GM19328 (cell line): ENCODE data around the gene CD84.
"Not testable (repeated sequence)": the region's sequence is repeated elsewhere in the genome, so short reads cannot be mapped to it uniquely, and the experiment has no call there.

Source experiments
- ATAC-seq: cut with Tn5 transposase; IDR thresholded peaks from one replicate; pipeline ENCODE4 v1.9.1; 2021; ENCODE audit warnings: mild to moderate bottlenecking, moderate library complexity; ENCODE audit not compliant: unreplicated experiment

The CD84 gene, protein sequence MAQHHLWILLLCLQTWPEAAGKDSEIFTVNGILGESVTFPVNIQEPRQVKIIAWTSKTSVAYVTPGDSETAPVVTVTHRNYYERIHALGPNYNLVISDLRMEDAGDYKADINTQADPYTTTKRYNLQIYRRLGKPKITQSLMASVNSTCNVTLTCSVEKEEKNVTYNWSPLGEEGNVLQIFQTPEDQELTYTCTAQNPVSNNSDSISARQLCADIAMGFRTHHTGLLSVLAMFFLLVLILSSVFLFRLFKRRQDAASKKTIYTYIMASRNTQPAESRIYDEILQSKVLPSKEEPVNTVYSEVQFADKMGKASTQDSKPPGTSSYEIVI

DNA sequence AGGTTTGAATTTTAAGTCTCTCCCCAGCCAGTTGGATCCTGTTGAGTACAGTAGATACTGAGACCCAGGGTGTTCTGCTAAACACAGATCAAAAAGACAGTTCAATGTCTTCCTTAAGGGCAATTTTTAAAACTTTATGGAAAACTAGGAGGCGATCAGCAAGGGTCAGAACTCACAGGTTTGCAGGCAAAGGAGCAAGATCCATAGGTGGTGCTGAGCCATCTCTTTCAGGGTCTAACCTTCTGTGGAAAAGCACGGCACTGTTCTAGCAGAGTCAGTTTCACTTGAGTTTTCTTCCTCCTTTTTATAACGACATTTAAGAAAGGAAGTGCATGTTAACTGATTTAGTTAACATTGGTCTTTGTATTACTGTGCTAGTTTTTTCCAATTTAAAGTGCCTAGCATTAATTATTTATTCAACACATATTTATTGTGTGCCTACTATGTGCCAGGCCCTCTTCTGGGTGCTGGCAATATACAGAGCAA, at the start of gene CD84:
Gene CD84 (minus strand): TSS at position 281 of the 486 bp plus-strand sequence. CDS start 59 bp downstream, at position 222.
- no peak for ATAC-seq

DNA sequence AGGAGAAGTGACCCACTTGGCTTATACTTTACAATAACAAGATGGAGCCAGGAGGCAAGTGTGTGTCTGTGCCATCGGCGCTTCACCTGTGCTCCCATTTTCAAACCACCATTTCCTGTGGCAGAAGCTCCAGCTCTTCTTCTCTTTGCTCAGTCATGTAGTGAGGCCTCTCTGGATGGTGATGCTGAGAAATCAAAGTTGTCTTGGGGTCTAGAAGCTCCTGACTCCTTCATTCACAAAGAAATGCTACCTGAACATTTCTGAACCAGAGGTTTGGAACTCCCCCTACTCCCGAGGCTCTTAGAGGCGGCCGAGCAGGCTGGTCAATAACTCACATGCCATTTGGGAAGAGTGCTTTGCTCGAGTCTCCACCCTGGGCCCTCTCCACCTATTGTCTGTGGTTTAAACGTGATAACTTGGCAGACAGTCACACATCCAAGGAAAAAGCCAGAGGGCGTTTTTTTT, 49.5 kb upstream of the CD84 start:
- no peak for ATAC-seq

DNA sequence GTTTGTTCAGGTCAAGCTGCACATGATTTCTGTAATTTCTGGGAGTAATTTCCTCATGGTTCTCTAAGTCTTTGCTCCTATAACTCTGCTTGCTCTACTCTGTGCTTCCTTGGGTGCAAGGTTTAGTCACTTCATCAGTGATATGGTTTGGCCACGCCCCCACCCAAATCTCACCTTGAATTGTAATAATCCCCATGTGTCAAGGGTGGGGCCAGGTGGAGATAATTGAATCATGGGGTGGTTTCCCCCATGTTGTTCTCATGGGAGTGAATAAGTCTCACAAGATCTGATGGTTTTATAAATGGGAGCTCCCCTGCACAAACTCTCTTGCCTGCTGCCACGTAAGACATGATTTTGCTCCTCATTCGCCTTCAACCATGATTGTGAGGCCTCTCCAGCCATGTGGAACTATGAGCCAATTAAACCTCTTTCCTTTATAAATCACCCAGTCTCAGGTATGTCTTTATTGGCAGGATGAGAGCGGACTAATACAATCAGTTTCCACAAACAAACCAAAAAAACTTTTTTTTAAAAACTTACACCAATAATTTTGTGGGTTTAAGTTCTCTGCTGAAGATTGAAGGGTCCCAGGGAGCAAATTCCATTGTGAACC, 48.5 kb upstream of the CD84 start:
- ATAC-seq = not testable (repeated sequence)

- peak; percentile 35 for ATAC-seq
These were observed 47.4 kb upstream of the CD84 start for GRCh38 chr1:160626509-160627342.

DNA sequence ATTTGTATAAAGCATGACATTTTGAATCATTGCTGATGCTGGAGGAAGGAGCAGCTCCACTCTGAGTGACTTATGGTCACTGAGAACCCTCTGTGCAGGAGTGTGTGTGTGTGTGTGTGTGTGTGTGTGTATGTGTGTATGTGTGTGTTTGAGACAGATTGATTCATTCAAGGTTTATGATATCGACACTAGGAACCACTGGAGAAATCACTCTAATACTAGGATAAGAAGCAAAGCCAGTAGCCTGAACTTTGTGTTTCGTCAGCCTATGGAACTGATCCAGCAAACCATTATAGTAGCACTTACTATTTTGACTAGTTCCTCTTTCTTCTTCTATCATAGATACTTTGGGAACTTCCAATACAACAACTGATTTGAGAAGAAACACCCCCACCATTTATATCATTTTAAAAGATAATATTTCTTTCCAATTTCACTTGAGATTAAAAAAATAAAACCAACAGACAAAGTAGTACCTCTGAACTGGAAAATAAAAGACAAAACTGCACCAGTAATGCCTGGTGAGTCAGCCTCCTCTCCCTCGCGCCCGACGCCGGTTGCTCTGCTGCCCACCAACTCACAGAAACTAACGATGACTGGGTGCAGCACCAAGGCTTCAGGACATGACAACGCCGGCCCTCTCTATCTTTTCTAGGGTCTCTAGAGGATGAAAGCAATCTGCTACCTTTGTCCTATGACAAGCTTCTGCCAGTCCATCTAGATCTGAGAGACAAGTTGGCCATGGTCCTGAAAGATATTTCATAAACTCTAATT, 46.6 kb upstream of the CD84 start:
- ATAC-seq = no peak

DNA sequence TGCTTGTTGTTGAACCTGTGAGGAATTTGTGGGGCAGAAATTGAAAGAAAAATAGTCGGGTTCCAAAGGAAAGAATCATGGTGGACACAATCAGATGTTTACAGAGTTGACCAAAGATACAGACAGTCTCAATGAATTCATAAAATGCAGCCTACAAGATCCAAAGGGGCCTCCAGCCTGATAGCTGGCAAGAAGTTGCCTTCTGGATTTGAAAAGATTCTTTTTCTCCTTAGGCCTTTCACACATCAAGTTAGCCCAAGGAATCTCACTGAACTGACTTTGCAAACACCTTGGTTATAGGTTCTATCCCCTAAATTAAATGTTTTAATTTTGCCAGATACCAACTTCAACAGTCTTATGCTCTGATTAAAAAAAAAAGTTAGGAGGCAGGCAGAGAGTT, 46.0 kb upstream of the CD84 start:
- no peak for ATAC-seq

GRCh38 chr1:160624464-160624863, 45.2 kb upstream of the CD84 start:
- no peak for ATAC-seq

DNA sequence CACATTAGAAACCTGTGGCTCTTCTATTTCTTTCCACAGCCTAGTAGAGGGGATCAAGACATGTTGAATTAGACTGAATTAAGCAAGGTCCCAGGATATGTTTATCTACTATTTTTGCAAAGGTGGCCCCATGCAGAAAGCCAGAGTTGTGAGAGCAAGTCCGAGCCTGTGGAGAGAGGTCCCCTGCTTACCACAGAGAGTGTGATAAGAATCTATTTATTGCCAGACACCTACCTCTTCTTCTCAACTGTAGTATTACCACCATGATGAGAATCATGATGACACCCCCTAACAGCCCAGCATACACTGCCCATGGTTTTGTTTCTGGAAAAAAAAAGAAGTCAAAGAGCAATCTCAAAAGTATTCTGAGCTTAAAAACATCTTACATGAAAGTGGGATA, 44.6 kb upstream of the CD84 start:
- no peak for ATAC-seq

GRCh38 chr1:160623227-160623633, 43.9 kb upstream of the CD84 start:
- no peak for ATAC-seq

GRCh38 chr1:160622501-160623226, 43.4 kb upstream of the CD84 start:
- no peak for ATAC-seq

GRCh38 chr1:160621633-160622413, 42.5 kb upstream of the CD84 start:
- ATAC-seq = no peak

DNA sequence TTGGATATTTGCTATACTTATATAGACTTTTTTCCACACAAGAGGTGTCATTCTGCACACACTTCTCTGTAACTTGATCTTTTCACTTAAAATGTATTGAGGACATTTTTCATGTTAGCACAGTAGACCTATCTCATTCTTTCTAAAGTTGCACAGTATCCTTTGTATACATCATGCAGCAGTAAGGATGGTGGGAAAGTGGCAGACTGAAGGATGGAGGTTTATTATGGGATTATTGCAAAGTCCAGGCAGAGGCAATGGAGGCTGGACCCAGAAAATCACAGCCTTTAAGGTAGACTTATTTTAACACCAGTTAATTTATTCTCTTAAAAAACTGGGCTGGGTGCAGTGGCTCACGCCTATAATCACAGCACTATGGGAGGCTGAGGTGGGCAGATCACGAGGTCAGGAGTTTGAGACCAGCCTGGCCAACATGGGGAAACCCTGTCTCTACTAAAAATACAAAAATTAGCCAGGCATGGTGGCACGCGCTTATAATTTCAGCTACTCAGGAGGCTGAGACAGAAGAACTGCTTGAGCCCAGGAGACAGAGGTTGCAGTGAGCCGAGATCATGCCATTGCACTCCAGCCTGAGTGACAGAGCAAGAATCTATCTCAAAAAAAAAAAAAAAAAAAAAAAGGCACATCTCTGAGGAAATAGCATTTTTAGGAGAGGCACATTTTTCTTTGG, 41.8 kb upstream of the CD84 start:
- ATAC-seq = no peak

DNA sequence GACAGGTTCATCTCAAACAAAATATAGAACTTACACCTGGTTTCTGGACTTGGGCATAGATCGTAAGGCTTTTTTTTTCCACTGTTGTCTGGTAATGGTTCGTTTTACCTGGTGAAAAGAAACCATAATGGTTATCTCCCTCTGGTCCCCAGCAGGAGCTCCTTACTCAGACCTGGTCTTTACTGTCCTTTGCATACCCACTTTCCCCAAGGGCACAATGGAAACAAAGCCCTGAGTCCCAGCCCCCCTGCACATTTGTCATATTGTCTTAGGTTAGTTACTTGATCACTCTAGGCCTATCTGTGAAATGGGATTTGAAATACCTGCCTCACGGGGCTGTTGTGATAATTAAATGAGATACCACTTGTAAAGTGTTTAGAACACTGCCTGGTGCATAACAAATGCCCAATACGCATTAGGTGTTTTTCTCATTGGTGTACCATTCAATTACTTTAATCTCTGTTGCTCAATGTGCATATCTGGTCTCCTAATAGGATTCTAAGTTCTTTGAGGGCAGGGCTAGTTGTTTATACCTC, 40.5 kb upstream of the CD84 start:
- no peak for ATAC-seq

DNA sequence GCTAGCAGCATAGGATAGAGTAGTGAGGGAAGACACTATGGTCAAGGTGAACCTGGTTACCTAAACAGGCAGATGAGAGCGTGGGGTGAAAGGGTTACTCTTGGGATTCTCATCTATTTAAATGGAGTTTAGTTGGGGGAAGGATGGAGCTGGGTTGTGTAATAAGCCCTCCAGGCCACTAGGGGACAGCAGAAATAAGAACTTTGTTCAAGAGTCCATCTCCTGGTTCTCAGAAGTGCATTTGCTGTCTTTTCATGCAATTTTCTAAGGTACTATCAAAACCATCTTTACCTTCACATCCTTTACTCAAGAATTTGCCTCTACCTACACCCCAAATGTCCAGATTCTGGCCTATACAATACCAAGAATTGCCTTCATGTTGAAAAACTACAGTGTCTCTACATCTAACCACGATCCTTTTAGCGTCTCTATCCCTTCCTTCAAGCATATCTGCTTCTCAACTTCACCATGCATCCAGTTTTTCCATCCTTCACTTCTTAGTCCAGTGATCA, 39.5 kb upstream of the CD84 start:
- no peak for ATAC-seq

DNA sequence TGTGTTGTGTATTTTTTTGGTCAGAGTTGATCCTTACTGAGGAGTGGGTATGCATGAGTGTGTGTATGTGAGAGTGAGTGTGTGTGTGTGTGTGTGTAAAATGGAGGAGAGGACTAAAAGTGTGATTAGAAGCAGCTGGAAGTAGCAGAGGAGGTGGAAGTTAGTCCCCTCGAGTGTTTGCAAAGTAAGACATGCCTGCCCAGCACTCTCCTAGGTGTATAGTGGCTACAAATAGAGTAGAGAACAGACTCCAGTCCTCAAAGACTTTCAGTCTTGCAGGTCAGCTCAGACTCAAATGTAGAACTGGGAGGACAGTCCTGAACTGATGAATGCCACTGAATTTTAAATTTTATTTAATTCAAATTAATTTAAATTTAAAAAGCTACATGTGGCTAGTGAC, 39.0 kb upstream of the CD84 start:
- no peak for ATAC-seq

DNA sequence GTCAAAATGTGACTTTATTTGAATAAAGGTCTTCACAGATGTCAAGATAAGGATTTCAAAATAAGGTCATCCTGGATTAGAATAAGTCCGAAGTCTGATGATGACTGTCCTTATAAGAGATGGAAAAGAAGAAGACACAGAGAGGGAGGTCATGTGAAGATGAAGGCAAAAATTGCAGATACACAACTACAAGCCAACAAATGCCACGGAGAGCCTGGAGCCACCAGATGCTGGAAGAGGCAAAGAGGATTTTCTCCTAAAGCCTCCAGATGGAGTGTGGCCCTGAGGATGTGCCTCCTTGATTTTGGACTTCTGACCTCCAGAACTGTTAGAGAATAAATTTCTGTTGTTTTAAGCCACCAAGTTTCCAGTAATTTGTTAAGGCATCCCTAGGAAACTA, 36.4 kb upstream of the CD84 start:
- no peak for ATAC-seq

GRCh38 chr1:160614410-160614809, 35.1 kb upstream of the CD84 start:
- ATAC-seq = no peak

DNA sequence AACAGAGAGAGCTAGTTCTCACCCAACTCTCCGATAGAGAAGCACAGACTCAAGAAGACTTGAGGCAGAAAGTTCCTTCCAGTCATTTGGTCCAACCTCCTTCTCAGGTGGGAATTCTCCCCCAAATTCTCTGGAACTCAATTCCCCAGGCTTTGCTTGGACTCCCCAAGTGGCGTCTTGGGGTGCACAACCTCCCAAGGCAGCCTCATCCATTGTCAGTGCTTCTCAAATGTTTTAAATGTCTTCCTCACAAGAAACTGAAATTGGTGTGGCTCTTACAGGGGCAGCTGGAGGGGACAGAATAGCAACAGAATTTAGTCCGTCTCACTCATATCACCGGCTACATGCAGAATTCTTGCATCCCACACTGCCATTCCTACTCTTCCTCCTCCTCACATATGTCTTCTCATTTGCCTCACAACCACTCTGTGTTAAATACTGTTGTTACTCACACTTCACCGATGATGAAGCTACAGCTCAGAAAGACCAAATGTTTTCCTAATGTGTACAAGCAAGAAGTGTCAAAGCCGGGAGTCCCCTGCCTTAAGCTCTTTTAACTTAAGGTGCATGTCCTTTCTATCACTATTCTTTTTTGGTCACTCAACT, 33.4 kb upstream of the CD84 start:
- ATAC-seq = no peak
